DOHH2 (cell line): ENCODE measurements around the gene AOC1.

Source experiments
- H3F3A ChIP-seq: fragments of 200-600 bp; sonication (generic), shearing (Covaris generic); 2 replicates; pipeline ENCODE4 v1.6.0; 2016; ENCODE audit warnings: antibody characterized with exemption, mild to moderate bottlenecking; ENCODE audit not compliant: control insufficient read depth, insufficient read depth
- H3K27ac ChIP-seq: fragments of 200-600 bp; sonication (generic); 2 replicates; pipeline ENCODE4 v1.5.1; 2014; ENCODE audit warnings: low read depth, mild to moderate bottlenecking, low read length, moderate library complexity
- H3K27me3 ChIP-seq: fragments of 200-600 bp; sonication (generic); 2 replicates; pipeline ENCODE4 v1.6.1; 2014; ENCODE audit warnings: mild to moderate bottlenecking, low read length, mixed read lengths; ENCODE audit not compliant: control insufficient read depth
- H3K36me3 ChIP-seq: fragments of 200-600 bp; sonication (generic); 2 replicates; pipeline ENCODE4 v1.6.1; 2014; ENCODE audit warnings: mild to moderate bottlenecking, low read length, moderate library complexity, mixed read lengths; ENCODE audit not compliant: control insufficient read depth
- H3K4me1 ChIP-seq: fragments of 200-600 bp; sonication (generic); 2 replicates; pipeline ENCODE4 v1.6.1; 2014; ENCODE audit warnings: mild to moderate bottlenecking, low read length, mixed read lengths; ENCODE audit not compliant: control insufficient read depth
- H3K4me2 ChIP-seq: fragments of 200-600 bp; sonication (generic); 2 replicates; pipeline ENCODE4 v1.6.0; 2014; ENCODE audit warnings: mild to moderate bottlenecking, low read length, moderate library complexity
- H3K4me3 ChIP-seq: fragments of 200-600 bp; sonication (generic); 2 replicates; pipeline ENCODE4 v1.5.1; 2014; ENCODE audit warnings: mild to moderate bottlenecking, low read length, mixed read lengths
- H3K79me2 ChIP-seq: fragments of 200-600 bp; sonication (generic); 2 replicates; pipeline ENCODE4 v1.6.1; 2014; ENCODE audit warnings: mild to moderate bottlenecking, low read length, mixed read lengths; ENCODE audit not compliant: control insufficient read depth
- H3K9me2 ChIP-seq: fragments of 200-600 bp; sonication (generic); replicated peaks from 2 replicates; pipeline ENCODE4 v1.6.1; 2014; ENCODE audit warnings: mild to moderate bottlenecking, low read length, mixed read lengths; ENCODE audit not compliant: control insufficient read depth
- H3K9me3 ChIP-seq: fragments of 200-600 bp; sonication (generic); 2 replicates; pipeline ENCODE4 v1.6.1; 2014; ENCODE audit warnings: antibody characterized with exemption, low read length, mixed read lengths; ENCODE audit not compliant: control insufficient read depth, insufficient read depth
- H4K20me1 ChIP-seq: fragments of 200-600 bp; sonication (generic); 2 replicates; pipeline ENCODE4 v1.6.0; 2014; ENCODE audit warnings: low read depth, mild to moderate bottlenecking, antibody characterized with exemption, low read length, moderate library complexity; ENCODE audit not compliant: control insufficient read depth, insufficient read depth
- EZH2phosphoT487 ChIP-seq: fragments of 200-600 bp; sonication (generic); IDR thresholded peaks from 2 replicates; pipeline ENCODE4 v1.6.1; 2017; ENCODE audit warnings: borderline replicate concordance, mild to moderate bottlenecking, antibody characterized with exemption, low read length, moderate library complexity, mixed read lengths
- TF ChIP-seq, protein P1 (sequence below): fragments of 200-600 bp; sonication (generic); IDR thresholded peaks from one replicate; pipeline ENCODE4 v1.5.1; 2014; ENCODE audit warnings: antibody characterized with exemption, mild to moderate bottlenecking, low read depth, low read length; ENCODE audit not compliant: poor library complexity, severe bottlenecking

The AOC1 gene

DNA sequence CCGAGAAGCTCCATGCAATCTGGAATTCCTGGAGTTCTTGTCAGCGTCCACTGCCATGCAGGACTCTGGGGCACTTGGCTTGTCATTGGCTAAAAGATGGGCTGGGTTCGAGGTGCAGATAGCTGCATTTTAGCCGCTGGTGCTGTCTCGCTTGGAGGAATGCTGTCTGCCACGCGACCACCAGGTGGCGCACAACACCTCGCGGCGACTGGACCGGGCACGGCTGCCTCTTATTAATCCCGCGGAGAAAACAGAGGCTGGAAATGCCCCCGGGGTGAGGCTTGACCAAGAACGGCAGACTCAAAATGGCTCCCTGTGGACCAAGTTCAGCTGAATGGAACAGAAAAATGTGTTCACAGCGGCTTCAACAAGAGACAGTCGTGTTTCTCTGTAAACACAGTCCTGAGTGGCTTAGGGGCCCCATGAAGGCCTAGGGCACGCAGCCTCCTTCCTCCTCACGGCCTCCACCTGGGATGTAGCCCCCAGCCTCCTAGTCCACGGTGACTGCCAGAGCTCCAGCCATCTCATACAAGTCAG is 46.2 kb downstream of the AOC1 start:
- Histone ChIP-seq H3K79me2 (no peaks in the 10 kb centered on the region), H3K36me3 (no peaks in the 10 kb centered on the region), H3K27ac (peak overlapping the region; percentile 88), H3K4me3 (peak overlapping the region; percentile 71), H3K9me3 (peaks cover 8% of the 10 kb centered on the region), H4K20me1 (no peaks in the 10 kb centered on the region), H3K9me2 (no peaks in the 10 kb centered on the region), H3K4me1 (peaks cover 67% of the 10 kb centered on the region), H3K4me2 (peak overlapping the region; percentile 88), H3K27me3 (no peaks in the 10 kb centered on the region), H3F3A (peaks cover 8% of the 10 kb centered on the region)
- TF ChIP-seq, protein P1, sequence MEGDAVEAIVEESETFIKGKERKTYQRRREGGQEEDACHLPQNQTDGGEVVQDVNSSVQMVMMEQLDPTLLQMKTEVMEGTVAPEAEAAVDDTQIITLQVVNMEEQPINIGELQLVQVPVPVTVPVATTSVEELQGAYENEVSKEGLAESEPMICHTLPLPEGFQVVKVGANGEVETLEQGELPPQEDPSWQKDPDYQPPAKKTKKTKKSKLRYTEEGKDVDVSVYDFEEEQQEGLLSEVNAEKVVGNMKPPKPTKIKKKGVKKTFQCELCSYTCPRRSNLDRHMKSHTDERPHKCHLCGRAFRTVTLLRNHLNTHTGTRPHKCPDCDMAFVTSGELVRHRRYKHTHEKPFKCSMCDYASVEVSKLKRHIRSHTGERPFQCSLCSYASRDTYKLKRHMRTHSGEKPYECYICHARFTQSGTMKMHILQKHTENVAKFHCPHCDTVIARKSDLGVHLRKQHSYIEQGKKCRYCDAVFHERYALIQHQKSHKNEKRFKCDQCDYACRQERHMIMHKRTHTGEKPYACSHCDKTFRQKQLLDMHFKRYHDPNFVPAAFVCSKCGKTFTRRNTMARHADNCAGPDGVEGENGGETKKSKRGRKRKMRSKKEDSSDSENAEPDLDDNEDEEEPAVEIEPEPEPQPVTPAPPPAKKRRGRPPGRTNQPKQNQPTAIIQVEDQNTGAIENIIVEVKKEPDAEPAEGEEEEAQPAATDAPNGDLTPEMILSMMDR: peak; percentile 100
- TF ChIP-seq EZH2phosphoT487: no peak

DNA sequence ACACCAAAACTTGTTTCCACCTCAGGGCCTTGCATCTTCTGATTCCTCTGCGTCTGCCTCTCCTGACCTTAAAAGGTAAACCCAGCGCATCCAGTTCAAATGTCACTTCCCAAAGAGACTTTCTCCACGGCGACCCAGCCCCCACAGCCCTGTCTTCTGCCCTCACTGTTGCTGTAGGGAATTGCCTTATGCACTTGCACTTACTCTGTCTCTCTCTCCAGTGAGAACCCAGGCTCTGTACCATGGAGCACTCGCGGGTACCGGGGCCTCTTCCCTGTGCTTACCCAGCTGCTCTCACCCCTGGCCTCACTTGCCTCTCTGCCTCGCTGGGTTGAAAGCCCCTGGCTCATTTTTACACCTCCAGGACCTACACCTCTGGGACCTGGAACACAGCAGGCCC is 48.4 kb downstream of the AOC1 start:
- no peak for TF ChIP-seq EZH2phosphoT487
- TF ChIP-seq, protein P1: no peak
- no peak overlapping the region for H3K4me2 ChIP-seq
- peaks cover 4% of the 10 kb centered on the region for H3F3A ChIP-seq
- no peaks in the 10 kb centered on the region for H3K79me2 ChIP-seq
- H3K36me3 ChIP-seq: no peaks in the 10 kb centered on the region
- no peaks in the 10 kb centered on the region for H4K20me1 ChIP-seq
- H3K4me3 ChIP-seq: no peak overlapping the region
- no peaks in the 10 kb centered on the region for H3K9me3 ChIP-seq
- H3K27ac ChIP-seq: no peak overlapping the region
- H3K9me2 ChIP-seq: no peaks in the 10 kb centered on the region
- peaks cover 70% of the 10 kb centered on the region for H3K4me1 ChIP-seq
- H3K27me3 ChIP-seq: no peaks in the 10 kb centered on the region

DNA sequence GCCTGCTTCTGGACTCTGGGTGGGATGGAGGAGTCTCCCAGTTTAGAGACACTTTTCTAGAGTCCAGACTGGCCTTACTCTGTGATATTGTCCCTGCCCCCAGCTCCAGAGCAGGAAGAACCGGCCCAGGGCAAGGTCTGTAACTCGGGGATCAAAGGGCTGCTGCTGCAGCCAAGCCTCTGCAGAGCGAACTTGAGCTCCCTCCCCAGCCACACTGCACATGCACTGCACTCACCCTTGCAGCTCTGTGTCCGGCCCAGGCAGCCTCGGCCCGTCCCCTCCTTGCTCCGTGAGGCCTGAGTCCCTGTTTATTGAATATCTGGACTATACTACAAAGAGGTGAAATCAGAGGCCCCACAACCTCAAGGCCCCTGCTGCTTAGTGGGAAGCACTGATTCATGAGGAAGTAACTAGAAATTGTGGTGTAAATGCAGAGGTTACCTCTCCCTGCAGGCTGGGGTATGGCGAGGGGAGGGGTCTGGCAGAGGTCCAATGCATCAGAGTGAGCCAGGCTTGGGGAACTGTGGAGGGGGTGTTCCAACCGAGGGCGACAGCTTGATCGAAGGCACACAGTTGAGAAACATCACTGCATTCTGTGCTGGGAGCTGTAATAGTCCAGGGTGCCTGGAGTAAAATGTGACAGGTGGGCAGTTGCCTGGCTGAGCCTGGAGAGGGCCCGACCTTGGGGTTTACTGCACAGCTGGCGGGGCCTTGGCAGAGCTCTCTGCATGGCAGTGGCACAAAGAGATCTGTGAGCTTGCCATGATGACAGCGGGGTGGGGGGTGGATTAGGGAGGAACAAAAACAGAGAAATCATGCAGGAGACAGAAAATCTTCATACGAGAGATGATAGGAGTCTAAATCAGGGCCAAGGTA is 49.1 kb downstream of the AOC1 start:
- Histone ChIP-seq H3K4me2 (peak overlapping the region; percentile 3; the same call in 1 of the 2 replicates), H3K36me3 (no peaks in the 10 kb centered on the region)
- TF ChIP-seq EZH2phosphoT487: no peak
- TF ChIP-seq, protein P1: no peak

More for the DNA sequence above, 49.1 kb downstream of the AOC1 start:
- Histone ChIP-seq H3K9me3 (no peaks in the 10 kb centered on the region), H3K4me1 (peaks cover 63% of the 10 kb centered on the region), H3K9me2 (no peaks in the 10 kb centered on the region), H3K27me3 (no peaks in the 10 kb centered on the region), H3K79me2 (no peaks in the 10 kb centered on the region), H3F3A (peaks cover 4% of the 10 kb centered on the region), H3K4me3 (no peak overlapping the region), H3K27ac (no peak overlapping the region), H4K20me1 (no peaks in the 10 kb centered on the region)
